GM18498 (cell line): ENCODE results near the gene CPEB3.
"Not testable (repeated sequence)": the region's sequence is repeated elsewhere in the genome, so short reads cannot be mapped to it uniquely, and the experiment has no call there.

Experiments
- ATAC-seq: cut with Tn5 transposase; IDR thresholded peaks from one replicate; pipeline ENCODE4 v1.9.1; 2021; ENCODE audit warnings: mild to moderate bottlenecking, moderate library complexity; ENCODE audit not compliant: unreplicated experiment

Gene CPEB3

DNA sequence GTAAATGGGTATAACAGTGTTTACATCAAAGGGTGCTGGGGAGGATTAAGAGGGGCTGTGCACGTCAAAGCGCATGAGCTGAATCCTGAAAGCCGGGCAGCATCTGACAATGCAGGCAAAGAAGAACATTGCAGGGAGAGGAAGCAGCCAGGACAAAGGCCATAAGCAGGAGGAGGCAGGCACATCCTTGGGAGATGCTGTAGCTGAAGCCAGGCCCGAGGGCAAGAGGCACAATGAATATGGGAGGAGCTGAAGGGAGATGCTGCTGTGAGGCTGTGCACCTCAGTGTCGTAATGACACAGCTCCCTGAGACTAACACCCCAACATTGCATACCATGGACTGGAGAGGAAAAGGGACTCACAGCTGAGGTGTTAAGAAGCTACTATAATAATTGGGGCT lies 238.1 kb downstream of the CPEB3 start:
- no peak for ATAC-seq

DNA sequence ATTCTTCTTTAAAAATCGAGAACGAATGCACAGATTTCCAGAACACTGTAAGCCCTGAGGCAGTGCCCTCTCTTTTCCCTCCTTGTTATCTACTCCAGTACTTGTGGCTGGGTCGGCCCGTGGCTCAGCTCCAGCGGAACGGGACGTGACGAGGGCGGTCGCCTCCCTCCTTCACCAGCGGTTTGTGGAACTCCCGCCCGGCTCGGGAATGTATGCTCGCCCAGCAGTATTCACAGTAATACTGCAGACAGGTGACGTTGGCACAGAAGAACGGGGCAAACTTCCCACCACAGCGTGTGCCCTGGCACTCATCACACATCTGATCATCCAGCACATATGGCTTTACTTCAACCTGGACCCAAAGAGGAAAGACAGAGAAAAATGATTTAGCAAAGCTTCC lies 238.8 kb downstream of the CPEB3 start:
- no peak for ATAC-seq

DNA sequence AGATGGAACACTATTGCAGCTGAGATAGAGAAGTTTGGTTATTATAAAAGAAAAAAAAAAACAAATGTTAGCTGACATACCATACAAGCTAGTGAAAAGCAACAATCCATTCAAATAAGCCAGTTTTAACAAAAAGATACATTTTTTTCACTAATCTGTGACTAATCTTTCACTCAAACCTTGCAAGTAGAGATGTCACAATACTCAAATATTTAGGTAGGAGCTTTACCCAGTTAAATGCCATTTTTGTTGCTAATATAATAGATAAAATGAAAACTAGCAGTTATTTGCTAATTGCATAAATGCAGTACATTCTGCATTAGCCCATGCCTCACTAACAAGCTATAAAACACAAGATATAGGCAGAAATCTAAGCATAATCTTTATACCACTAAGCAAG lies 243.7 kb downstream of the CPEB3 start:
- ATAC-seq: no peak

DNA sequence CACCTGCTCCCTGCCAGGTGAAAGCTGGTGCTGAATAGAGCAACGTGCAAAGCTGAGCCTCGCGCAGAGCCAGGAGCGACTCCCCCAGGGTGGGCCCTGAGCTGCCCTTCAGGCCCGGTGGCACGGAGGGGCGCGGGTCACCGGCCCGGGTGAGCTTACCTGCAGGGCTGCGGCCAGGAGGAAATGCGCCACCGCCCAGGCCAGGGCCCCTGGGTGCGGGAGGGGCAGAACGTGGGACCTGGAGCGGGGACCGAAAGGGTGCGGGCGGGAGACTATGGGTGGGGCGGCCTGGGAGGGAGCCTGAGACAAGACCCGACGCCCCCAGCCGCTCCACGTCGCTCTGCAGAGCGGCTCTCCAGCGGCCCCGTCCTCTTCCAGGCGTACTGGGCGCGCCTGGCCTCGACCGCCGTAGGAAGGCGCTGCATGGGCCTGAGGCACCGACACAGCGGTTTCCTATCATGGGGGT lies 245.2 kb downstream of the CPEB3 start:
- no peak for ATAC-seq

DNA sequence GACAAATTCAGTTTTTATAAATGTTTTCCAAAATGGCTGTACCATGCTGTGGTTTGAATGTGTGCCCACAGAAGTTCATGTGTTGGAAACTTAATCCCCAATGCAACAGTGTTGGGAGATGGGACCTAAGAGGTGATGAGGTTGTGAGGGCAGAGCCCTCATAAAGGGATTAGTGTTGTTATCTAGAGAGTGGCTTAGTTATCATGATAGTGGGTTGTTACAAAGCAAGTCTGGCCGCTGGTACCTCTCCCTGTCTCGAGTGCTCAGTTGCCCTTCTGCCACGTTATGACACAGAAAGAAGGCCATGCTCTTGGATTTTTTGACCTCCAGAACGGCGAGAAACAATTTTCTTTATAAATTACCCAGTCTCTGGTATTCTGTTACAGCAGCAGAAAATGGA lies 248.3 kb downstream of the CPEB3 start:
- ATAC-seq: no peak

DNA sequence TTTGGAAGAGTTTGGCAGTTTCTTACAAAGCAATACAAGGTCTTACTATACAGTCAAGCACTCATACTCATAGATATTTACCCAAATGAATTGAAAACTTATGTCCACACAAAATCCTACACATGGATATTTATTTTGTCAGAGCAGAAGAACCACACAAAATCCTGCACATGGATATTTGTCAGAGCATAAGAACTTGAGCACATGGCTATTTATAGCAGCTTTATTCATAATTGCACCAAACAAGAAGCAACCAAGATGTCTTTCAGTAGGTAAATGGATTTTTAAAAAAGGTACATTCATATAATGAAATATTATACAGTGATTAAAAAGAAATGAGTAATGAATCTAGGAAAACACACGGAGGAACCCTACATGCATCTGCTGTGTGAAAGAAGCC lies 251.9 kb downstream of the CPEB3 start:
- no peak for ATAC-seq

DNA sequence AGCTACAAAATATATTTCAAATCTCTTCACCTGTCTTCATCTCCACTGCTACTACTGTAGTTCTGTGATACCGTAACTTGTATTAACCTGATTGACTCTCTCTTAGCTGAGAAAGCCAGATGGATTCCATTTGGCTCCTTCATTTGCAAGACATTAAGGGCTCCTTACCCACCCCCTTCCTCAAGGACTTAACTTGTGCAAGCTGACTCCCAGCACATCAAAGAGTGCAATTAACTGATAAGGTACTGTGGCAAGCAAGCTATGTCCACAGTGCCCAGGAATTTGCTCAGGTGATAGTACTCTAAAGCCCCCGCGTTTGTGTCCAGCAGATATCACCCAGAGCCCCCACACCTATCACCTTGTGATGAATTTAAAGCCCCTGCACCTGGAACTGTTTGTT lies 257.8 kb downstream of the CPEB3 start:
- ATAC-seq: not testable (repeated sequence)

DNA sequence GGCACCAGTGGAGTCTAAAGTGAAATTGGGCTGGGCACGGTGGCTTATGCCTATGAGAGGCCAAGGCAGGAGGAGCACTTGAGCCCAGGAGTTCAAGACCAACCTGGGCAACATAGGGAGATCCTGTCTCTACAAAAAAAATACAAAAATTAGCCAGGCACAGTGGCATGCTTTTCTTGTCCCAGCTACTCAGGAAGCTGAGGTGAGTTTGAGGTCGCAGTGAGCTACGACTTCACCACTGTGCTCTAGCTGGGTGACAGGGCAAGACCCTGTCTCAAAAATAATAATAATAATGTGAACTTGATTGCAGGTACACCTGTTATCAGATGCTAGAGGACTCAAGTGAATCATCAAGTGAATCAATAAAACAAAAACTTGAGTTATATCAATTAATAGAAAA lies 259.3 kb downstream of the CPEB3 start:
- no peak for ATAC-seq

DNA sequence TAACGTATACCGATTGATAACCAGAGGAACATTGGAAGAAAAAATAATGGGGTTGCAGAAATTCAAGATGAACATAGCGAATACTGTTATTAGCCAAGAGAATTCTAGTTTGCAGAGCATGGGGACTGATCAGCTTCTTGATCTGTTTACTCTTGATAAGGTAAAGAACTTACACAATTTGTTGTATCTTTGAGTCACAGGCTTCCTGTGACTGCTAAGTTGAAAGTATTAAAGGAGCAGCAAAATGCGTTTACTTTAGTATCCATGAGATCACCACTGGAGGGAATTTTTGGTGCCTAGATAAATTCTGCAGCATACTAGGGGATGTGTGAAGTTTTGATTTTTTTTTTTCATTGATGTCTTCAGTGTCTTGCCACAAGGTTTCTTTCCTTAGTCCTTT lies 263.7 kb downstream of the CPEB3 start:
- no peak for ATAC-seq

DNA sequence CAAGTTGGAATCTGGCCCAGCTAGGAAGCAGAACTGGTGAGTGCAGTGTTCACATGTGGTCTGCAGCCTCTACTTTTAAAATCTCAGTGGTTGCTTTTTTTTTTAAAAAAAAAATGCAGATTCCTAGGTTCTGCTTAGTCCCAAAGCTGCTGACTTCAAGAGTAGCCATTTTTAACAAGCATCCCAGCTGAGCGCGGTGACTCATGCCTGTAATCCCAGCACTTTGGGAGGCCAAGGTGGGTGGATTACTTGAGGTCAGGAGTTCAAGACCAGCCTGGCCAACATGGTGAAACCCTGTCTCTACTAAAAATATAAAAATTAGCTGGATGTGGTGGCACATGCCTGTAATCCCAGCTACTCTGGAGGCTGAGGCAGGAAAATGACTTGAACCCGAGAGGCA lies 265.5 kb downstream of the CPEB3 start:
- ATAC-seq: not testable (repeated sequence)

DNA sequence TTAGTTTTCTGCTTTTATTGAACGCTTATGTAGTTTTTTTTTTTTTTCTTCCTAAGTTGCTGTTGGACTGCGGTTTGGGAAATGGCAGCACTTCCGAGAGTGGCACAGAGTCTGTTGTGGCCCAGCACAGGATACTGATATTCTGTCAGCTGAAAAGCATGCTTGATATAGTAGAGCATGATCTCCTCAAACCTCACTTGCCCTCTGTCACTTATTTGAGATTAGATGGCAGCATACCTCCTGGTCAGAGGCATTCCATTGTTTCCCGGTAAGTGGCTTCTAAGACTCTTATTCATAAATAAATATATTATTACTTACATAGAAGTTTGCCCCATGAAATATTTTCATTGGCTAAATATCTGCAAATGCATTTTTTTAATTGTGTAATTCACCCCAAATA lies 266.2 kb downstream of the CPEB3 start:
- ATAC-seq: no peak

DNA sequence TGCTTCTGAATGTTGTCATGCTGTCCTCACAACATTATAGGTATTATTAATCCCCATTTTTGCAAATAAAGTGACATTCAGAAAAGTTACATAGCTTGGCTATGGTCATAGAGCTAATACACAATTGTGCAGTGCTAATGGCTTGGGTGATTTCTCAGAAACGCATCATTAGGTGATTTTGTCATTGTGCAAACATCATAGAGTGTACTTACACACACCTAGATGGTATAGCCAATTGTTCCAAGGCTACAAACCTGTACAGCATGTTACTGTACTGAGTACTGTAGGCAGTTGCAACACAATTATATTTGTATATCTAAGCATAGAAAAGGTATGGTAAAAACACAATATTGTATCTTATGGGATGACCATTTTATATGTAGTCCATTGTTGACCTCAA lies 276.3 kb downstream of the CPEB3 start:
- ATAC-seq: no peak

DNA sequence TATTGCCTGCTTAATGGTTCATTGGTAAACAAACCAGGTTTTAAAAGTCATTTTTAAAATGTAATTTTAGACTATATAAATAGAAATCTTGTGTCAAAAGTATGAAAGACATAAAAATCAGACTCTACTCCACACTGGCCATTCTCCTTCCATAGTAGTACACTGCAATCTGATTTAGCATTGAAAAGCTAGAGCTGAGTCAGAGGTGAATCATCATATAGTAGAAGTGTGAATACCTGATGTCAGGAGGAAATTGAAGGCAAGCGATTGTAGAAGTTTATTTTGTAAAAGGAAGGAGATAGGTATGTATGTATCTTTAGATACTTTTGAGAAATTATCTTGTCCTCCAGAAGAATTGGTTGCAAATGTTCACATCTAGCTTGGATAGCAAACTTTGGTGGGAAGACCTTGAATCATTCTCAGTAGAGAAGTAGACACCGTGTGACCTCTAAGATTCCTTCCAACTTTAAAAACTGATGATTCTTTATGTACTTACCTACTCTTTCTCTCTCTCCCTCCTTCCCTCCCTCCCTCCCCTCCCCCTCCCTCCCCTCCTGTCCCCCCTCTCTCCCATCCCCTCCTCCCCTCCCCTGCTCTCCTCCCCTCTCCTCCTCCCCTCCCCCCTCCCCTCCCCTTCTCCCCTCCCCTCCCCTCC lies 279.2 kb downstream of the CPEB3 start:
- no peak for ATAC-seq

DNA sequence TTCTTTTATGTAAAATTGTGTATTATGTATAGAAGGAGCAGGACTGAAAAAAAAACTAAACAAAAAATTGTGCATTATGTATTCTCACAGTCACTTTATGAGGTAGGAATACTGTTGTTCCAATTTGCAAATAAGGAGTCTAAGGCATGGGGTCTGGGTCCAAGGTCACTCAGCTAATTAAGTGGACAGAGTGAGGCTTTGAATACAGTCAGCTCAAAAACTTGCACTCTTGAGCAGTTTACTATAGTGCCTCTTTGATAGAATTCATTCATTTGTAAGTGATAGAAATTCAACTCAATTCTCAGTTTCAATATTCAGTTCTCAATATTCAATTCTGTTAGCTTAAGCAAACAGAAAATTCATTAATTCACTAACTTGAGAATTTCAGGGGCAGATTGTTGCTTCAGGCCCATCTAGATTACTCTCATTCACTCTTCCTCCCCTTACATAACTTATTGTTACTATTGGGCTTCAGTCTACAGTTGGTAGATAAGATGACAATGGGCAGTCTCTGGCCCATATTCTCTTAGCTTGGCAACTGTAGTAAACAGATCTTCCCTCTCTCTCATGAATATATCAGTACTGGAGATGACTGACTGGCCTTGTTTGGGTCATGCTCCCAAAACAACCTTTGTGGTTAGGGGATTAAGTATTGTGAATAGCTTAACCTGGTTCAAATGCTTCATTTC lies 280.7 kb downstream of the CPEB3 start:
- ATAC-seq: no peak

DNA sequence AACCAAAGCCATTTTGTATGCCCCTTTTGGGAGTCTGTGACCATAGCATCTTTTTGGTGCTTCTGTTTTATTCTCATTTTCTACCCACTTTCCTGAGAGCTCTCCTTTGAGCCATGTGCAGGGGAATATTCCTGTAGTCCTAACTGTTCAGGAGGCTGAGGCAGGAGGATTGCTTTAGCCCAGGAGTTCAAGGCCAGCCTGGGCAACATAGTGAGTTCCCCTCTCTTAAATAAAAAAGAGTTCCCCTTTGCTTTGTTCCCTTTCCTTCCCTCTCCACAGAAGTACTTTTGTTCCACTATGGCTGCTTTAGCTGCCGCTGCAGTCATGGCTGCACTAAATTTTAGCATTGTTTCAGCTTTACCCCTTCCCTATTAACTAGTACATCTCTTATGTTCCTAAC lies 281.4 kb downstream of the CPEB3 start:
- ATAC-seq: no peak

DNA sequence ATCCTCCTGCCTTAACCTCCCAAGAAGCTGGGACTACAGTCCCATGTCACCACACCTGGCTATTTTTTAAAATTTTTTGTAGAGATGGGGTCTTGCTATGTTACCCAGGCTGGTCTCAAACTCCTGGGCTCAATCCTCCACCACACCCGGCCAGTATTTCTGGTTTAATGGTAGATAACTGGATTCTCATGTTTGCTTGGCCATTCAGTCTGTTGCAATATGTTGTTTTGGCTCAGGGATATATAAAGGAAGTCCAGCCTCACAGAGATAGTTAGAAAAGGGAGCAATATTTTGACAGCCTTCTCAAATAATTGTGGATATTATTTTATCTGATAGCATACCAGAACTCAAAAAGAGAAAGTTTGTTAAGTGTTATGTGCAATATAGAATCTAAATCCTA lies 284.9 kb downstream of the CPEB3 start:
- ATAC-seq: no peak

DNA sequence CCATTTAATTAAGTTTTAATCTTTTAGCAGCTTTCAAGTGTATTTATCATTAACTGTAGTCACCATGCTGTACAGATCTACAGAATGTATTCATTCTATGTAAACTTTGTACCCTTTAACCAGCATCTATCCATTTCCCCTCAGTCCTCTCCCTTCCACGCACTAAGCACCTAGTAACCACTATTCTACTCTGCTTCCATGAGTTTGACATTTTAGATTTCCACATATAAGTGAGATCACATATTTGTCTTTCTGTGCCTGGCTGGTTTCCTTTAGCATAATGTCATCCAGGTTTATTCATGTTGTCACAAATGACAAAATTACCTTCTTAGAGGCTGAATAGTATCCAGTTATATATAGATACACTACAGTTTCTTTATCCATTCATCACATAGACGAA lies 287.6 kb downstream of the CPEB3 start:
- no peak for ATAC-seq

DNA sequence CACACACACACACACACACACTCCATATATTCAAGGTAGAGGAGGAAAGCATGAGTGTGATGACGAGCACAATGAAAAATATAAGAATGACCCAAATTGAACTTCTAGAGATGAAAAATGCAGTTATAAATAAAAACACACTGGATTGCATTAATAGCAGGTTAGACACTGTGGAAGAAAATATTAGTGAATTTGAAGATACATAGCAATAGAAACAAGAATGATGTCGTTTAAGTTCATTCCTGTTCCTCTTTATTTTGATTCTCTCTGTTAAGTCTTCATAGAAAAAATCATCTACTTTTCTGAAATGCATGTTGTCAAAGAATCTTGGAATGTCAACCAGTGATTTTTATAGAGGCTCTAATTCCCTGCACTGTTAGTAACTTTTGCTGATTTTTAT lies 288.9 kb downstream of the CPEB3 start:
- ATAC-seq: no peak

DNA sequence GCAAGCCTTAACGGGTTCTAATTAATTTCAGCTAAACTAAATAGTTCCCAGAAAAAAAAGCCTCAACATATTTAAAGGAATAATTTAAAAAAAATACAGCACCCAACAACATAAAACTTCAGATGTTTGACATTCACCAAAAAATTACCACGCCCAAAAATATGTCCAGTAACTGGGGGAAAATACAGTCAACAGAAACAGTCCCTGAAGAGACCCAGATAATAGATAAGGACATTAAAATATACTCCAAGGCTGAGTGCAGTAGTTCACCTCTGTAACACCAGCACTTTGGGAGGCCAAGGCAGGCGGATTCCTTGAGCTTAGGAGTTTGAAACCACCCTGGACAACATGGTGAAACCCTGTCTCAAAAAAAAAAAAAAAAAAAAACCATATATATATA lies 289.3 kb downstream of the CPEB3 start:
- ATAC-seq: no peak
